Left renal cortex interstitium (tissue), 4 donors: ENCODE results near the gene KCNJ4. TPM values are rescaled to one million over a fixed set of nuclear protein-coding genes. Genes with fewer than 3 reads are reported as not detected.
"Not testable (repeated sequence)": the region's sequence is repeated elsewhere in the genome, so short reads cannot be mapped to it uniquely, and the experiment has no call there.

Source experiments
- DNase-seq, 4 donors: peaks; one replicate each; pipeline ENCODE4 v3.0.0-alpha.2; 2013; ENCODE audit warnings: low read depth in 4 of 4, low spot score in 2 of 4, missing footprints in 1 of 4
- polyA plus RNA-seq, 4 donors: library from polyadenylated mRNA; unstranded; fragments of 120-200 nt; gene quantifications; one replicate each; pipeline ENCODE4 v1.2.1, GENCODE V29; 2013; ENCODE audit not compliant: insufficient read length in 4 of 4

KCNJ4 gene
- polyA plus RNA-seq, 4 donors, result 0.19 to 0.36 (median 0.20) TPM

DNA sequence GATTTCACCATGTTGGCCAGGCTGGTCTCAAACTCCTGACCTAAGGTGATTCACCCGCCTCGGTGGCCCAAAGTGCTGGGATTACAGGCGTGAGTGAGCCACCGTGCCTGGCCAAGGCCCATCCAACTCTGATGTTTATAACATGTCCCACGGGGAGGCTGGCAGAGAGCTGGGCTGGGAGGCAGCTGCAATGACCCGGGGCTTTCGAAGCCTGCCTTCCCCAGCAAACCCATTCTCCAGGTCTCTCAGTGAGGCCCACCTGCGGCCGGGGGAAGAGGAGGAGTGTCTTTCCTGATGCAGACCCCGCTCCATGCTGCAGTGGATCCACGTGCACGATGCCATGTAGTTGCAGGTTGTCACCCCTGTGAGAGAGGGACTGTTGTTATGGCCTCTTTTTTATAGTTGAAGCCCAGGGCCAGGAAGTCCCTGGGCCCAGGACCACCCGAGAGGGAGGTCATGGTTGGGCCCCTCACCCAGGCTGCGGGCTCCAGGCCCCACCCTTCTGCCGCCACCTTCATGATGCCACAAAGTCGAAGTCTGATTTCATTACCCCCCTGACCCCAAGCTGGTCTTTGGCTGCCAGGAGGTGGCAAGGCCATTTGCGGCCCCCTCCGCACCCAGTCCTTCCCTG is 38.3 kb downstream of the KCNJ4 start:
- no peak for DNase-seq

DNA sequence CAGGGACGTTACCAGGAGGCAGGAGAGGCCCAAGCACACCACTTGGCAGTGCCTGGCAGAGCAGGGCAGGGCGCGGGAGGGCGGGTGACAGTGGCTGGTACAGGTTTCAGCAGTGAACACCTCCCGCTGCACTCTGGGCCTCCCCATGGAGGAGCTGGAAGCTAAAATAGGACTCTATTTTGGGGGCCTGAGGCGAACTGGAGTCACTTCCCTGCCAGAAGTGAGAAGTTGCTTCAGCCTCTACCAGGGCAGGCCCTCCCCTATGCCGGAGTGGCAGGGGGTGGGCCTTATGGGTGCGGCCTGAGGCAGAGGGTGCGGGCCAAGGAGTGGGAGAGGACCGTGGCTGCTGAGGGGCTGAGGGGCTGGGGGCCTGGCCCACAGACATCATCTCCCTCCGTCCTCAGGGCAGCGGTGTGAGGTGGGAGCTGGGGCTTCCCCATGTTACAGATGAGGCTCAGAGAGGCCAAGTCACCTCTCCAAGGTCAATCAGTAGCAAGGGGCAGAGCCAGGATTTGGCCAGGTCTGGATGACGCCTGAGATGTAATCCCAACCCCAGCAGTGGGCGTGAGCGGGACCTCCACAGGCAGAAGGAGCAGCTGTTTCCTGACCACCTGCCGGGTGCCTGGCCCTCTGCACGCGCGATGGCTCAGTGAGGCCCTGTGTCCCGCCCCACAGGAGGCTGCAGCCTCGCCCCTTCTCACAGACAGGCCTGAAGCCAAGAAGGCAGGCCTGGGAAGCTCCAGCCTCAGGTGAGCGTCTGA is 39.3 kb downstream of the KCNJ4 start:
- no peak for DNase-seq

DNA sequence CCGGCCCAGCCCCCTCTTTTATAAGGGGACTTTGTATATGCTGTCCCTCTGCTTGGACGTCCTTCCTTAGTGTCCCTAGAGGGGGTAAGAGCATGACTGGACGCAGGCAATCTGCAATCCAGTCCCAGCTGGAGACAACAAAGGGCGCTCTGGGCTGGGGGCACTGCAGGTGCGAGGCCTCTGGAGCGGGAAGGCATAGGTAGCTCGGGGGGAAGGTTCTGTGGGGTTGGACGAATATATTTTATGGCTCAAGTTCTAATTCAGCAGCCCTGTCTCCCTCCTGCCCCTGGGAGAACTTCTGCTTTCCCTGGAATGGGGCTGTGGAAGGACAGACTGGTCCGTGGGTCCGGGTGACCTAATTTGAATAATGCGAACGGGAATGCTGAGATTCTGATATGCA is 40.0 kb downstream of the KCNJ4 start:
- DNase-seq, result no peak

DNA sequence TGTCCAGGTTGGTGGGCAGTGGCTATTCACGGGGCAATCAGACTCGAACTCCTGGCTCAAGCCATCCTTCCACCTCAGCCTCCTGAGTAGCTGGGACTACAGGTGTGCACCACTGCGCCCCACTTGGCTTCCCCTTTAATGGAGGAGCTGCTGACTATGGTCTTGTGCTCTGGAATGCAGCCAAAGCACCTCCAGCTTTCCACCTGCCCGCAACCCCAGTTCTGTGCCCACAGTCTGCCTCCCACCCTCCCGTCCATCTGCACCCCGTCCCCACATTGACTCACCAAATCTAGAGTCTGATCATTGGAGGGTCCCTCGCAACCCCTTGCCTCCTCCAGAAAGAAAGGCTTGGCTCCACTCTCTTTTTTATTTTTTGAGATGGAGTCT is 41.0 kb downstream of the KCNJ4 start:
- DNase-seq, result no peak

DNA sequence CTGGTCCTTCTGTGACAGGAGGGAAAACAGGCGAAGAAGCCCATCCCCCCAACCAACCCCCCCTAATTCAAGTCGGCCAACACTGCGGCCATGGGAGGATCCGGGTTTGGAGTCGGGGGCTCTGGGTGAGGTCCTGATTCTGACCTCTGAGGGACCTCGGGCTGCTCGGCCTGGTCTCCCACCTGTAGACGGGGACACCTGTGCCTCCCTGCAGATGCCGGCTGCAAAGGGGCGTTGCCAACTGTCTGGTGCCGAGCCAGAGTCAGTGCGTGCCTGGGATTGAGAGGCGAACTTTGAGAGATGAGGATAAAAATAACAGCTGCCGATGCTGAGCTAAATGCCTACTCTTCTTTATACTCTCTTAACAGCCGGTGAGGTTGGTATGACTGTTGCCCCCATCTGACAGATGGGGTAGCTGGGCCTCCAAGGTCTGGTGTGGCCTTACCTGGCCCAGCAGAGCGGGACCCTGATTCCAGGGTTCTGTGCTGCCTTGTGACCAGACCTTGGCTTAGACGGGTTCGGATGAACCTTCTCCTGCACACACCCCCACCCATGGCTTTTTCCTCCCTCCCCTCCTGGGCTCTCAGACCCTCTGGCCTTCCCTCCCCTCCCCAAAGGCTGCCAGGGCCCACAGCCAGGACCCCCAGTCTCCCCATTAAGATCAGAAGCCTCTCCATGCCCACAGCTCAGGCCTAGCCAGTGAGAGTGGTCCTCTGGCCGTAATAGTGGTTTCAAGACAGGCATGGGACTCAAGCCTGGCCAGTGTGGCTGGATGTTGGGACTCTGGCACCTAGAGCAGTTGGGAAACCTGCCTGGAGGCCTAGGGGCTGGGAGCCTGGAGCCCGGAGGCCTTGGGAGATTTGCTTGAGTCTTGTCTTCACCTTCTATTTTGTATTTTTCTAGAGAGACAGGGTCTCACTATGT is 41.7 kb downstream of the KCNJ4 start:
- no peak for DNase-seq

DNA sequence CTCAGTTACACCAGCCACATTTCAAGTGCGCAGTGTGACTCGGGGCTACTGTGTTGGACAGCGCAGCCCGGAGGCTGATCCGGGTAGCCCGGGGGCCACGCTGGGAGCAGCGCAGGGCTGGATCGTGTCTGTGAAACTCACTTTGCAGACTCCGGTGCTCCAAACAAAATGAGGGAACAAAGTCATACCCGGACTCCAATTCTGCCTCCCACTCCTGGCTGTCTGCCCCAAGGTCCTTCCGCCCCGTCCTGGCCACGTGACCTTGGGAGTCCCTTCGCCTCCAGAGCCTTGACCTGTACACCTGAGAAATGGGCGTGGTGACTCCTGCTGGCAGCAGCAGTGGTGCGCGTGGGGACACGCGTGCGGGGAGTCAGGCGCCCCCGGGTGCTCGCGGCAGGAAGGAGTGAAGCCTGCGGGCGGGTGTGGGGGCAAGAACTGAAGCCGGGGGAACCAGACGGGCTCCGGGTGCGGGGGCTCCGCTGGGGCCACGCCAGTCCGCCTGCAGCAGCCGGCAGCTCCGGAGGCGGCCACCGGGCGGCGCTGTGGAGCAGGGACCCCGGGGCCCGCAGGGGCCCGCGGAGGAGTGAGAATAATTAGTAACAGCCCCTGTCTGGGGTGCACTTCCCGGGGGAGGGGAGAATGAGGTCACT is 42.4 kb downstream of the KCNJ4 start:
- no peak for DNase-seq

DNA sequence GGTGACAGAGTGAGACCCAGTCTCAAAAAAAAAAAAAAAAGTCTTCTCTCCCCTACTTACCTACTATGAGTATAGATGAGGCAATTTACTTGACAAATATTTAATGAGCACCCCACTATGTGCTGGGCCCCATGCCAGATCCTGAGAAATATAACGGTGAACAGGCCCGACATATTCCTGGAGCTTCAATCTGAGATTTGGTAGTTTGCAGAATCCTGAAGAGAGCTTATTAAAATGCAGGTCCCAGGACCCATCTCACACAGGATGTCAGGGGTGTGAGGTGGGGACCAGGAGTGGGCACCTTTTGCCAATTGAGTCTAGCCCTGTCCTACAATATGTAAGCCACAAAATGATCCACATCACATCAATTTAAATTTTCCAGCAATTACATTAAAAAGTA is 44.0 kb downstream of the KCNJ4 start:
- no peak for DNase-seq

DNA sequence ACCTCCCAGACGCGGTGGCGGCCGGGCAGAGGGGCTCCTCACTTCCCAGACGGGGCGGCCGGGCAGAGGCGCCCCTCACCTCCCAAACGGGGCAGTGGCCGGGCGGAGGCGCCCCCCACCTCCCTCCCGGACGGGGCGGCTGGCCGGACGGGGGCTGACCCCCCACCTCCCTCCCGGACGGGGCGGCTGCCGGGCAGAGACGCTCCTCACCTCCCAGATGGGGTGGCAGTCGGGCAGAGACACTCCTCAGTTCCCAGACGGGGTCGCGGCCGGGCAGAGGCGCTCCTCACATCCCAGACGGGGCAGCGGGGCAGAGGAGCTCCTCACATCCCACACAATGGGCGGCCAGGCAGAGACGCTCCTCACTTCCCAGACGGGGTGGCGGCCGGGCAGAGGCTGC is 45.1 kb downstream of the KCNJ4 start:
- not testable (repeated sequence) for DNase-seq

DNA sequence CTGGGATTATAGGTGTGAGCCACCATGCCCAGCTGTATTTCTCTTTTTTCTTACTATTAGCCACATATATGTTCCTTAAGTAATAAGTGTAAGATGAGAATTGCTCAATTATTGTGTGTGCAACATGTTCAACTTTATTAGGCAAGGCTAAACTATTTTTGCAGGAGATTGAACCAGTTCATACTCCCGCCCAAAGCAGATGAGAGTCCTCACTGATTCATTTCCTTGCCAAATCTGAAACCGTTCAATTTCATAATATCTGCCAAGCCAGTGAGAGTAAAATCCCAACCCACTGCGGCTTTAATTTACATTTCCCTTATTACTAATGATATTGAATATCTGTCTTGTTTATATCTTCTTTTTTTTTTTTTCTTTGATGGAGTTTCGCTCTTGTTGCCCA is 48.4 kb downstream of the KCNJ4 start:
- no peak for DNase-seq

DNA sequence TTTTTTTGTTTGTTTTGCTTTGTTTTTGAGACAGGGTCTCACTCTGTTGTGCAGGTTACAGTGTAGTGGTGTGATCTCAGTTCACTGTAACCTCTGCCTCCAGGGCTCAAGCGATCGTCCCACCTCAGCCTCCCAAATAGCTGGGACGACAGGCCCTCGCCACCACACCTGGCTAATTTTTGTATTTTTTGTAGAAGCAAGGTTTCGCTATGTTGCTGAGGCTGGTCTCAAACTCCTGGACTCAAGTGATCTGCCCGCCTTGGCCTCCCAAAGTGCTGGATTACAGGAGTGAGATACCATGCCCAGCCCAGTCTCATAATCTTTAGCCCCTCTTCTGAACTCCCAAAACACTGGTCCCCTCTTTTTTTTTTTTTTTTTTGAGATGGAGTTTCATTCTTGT is 50.6 kb downstream of the KCNJ4 start:
- no peak for DNase-seq

DNA sequence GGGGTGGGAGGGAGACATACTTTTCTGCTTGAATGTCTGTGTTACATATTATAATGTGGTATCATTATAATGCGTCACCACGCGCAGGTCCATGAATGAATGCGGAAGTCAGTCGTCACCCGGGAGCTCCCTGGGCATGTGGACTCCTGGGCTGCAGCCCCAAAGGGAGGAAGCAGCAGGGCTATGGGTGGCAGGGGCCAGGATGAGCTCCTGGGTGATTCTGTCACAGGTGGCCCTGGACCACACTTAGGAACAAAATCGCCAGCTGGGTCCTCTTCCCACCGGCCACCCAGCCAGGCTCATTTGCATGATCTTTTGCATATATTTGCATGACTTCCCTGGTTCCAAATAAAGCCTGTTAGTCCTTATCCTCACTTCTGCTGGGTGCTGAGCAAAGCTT is 51.2 kb downstream of the KCNJ4 start:
- DNase-seq, result no peak

DNA sequence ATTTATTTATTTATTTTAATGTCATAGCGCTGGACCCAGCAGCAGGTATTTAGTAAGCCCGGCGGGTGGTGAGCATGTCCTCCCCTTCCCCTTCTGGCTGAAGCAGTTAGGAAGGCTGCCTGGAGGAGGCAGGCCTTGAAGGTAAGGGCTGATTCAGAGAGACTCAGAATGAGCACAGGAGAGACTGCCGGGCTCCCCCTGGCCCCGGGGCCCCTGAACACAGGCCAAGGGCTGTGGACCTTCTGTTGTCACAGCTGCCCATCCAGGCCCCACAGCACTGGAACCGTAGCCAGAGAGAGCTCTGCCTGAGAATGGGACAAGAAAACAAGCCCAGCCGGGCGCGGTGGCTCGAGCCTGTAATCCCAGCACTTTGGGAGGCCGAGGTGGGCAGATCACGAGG is 52.8 kb downstream of the KCNJ4 start:
- DNase-seq, result no peak

DNA sequence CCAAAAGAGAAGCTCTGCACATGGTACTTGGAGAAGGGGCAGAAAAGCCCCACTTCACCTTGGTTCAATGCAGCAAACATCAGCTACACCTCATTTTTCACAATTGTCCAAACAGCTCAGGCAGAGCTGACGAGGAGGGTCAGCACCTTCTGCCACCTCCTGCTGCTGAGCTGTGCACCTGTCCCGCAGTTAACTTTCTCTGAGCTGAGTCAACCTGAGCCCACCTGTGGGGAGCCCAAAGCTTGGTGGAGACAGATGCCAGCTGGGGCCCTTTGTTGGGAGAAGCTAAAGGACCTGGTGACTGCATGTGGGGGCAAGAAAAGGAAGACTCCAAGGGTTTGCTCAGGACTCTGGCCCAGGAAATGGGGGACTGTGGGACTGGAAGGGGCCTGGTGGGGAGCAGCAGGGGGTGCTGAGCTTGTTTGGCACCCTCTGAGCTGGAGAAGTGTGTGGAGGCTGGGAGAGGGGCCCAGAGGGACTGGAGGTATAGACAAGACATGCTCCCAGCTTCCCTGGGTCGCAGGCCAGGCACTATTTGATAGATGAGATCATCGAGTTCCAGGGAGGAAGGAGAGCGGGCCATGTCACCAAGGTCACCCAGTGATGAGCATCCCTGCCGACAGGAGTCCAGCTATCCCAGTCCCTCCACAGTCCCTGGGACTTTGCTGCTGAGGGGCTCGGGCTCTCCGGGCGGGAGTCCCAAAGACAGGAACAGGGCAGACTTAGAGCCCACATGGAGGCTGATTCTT is 53.5 kb downstream of the KCNJ4 start:
- DNase-seq, result no peak

DNA sequence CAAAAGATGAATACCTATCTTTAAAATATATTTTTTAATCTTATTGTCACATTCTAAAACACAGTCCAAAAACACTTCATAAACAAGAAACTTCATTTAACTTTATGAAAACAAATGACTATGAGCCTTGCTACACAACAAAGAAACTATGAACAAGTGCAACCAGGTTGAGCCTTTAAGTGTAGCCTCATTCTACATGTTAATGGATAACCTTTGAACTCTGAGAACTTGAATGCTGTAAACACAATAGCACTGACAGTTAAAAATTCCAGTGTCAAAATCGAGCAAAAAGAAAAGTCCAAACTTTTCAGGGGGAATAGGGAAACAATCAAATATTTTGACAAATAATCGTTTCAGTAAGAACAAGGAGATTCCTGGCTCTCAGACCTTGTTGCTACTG is 54.7 kb downstream of the KCNJ4 start:
- not testable (repeated sequence) for DNase-seq

DNA sequence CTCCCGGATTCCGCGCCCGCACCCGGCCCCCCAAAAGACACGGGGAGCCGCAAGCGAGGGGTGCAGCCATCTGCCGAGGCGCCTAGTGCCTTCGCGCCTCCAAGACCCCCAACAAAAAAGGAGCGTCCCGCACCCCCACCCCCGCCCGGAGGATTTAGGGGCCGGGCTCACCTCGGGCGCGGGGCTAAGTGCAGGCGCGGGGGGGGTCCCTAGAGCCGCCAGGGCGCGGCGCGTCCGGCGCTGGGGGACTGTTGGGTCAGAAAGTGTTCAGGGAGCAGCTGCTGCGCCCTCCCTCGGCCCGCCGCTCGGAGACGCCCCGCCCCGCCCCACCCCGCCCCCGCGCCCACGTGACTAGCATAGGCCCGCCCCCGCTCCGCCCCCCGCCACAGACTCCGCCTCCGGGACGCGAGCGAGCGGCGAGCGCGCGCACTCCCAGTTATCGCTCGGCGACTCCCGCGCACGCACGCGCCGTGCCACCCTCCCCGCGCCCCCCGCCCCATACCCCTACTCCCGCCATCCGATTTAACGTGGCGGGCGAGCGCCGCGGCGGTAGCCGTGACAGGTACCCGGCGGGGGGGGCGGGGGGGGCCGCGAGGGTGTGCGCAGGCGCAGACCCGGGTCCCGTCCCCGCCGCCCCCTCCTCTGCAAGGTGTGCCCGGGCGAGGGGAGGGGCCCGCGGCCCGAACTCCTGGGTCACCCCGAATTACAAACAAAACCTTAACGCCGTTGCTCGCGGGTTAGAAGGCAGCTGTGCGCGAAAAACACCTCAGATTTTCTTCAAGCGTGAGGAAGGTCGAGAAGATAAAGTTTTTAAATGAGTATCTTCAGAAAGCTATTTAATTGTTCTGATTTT is 56.2 kb downstream of the KCNJ4 start:
- no peak for DNase-seq

DNA sequence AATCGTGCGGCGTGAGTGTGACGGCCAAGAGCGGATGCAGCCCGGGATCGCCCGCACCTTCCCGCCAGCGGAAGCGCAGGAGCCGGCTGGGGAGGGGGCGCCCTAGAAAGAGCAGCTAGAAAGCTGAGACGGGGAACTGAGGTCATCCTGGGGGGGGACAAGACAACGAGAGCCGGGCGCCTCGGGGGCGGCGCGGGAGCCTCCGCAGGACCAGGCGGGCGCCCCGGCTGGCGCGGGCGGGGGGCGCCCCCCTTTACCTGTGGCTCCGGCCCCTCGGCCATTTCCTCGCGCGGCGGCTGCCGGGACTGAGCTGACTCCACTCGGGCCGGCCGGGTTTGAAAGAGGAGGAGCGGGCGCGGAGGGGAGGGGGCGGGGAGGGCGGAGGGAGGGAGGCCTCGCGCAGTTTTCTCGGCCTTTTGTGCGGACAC is 56.8 kb downstream of the KCNJ4 start:
- not testable (repeated sequence) for DNase-seq

DNA sequence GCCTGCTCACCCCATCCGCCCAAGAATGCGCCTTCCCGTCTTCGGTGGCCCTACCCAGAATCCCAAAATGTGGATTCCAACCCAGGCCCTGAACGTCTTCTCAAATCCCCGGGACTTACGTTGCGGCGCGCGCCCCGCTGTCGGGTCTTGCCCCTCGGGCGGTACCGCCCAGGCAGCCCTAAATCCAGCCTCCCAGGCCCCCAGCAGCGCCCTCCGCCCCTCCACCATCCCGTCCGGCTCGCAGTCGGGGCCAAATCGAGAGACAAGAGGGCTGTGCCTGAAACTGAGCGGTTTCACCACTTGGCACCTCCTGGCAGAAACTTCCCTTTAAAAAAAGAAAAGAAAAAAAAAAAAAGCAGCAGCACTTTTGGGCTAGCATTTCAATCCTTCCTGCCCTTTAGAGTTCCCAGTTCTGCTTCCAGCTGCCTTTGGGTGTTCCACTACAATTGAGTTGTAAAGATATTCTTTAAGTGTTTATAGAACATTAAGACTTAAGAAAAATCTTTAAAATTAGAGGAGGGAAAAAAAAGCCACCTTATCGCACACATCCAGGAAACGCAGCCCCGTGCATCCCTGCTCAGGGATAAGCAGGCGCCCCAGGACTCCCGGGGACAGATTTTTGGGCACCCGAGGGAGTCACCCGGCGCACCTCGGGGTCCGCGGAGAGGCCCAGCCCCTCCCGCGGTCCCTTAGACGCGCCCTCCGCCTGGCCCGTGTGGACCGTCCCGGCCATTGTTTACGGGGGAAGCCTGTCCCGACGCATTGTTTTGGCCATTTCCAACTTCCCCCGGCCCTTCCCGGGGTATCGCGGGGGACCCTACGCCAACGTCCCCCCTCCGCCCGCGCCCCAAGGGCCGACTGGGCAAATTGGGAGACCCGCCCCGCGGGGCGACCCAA is 57.6 kb downstream of the KCNJ4 start:
- no peak for DNase-seq

DNA sequence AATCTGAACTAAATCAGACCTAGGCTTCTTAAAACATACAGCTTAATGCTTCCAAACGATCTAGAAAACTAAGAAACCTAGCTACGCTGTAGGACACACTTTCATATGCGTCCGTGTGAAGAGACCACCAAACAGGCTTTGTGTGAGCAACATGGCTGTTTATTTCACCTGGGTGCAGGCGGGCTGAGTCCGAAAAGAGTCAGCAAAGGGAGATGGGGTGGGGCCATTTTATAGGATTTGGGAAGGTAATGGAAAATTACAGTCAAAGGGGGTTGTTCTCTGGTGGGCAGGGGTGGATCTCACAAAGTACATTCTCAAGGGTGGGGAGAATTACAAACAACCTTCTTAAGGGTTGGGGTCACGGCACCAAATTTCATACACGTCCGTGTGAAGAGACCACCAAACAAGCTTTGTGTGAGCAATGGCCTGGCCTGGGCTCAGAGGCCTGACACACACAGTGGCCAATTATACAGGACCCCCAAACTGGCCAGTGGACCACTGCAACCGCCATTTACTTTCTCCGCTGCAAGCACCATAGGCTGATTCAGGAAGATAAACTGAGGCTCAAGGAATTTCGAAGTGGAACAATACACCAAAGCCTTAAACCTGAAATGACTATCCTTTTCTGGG is 58.4 kb downstream of the KCNJ4 start:
- DNase-seq, result not testable (repeated sequence)
